Hypothalamus (tissue), 51 donors: ENCODE results near the gene HIGD2A.

Source experiments
- DNase-seq, 51 donors: peaks; one replicate each; lab custom pipeline; 2025; lab: John Stamatoyannopoulos, UW

The HIGD2A gene, protein sequence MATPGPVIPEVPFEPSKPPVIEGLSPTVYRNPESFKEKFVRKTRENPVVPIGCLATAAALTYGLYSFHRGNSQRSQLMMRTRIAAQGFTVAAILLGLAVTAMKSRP

DNA sequence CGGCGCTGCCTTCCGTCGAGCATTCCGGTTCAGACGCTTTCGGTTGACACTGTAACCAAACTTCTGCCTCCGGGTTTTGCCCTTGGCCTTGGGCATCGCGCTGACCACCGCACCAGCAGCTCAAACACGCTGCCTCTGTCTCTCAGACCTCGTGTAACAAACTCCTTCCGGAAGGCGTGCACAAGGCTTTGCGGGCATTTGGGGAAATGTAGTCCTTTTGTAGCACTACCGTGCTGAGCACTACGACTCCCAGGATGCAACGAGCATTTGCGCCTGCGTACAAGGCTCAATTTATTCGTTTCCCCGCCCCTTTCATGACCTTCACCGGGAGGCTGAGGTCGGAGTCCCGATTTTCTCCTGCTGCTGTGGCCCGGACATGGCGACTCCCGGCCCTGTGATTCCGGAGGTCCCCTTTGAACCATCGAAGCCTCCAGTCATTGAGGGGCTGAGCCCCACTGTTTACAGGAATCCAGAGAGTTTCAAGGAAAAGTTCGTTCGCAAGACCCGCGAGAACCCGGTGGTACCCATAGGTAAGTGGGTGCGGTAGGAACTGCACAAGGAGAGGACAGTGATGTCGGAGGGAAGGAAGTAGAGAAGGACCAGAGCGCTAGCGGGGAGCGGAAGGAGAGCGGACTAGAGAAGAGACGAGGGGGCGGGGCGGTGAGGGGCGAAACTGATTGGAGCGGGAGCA, at the start of gene HIGD2A, which contains the start of gene NOP16:
Gene HIGD2A, plus strand, starts transcription at position 308 of the 691 bp plus-strand sequence. Its CDS starts 69 bp downstream, at position 377.
Gene NOP16, minus strand, starts transcription at position 155 of the 691 bp plus-strand sequence. Its CDS starts 59 bp downstream, at position 96.
- DNase-seq, result peak; percentile 91 to 100 (median 97)

DNA sequence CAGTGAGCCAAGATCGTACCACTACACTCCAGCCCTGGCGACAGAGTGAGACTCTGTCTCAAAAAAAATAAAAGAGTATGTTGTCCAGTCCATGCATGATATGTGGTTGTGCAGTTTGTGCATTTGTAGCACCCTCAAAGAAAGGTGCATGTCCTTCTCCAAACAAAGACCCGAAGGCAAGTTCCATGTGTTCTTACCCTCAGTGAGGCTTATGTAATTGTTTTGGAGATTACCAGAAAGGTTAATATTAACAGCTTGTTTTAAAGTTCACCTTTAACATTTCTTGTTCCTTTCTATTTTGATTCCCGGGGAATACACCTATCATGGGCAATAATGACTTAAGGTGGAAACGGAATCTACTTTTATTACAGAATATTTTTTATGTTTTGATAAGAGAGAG, 49.2 kb upstream of the HIGD2A start:
- no peak for DNase-seq

DNA sequence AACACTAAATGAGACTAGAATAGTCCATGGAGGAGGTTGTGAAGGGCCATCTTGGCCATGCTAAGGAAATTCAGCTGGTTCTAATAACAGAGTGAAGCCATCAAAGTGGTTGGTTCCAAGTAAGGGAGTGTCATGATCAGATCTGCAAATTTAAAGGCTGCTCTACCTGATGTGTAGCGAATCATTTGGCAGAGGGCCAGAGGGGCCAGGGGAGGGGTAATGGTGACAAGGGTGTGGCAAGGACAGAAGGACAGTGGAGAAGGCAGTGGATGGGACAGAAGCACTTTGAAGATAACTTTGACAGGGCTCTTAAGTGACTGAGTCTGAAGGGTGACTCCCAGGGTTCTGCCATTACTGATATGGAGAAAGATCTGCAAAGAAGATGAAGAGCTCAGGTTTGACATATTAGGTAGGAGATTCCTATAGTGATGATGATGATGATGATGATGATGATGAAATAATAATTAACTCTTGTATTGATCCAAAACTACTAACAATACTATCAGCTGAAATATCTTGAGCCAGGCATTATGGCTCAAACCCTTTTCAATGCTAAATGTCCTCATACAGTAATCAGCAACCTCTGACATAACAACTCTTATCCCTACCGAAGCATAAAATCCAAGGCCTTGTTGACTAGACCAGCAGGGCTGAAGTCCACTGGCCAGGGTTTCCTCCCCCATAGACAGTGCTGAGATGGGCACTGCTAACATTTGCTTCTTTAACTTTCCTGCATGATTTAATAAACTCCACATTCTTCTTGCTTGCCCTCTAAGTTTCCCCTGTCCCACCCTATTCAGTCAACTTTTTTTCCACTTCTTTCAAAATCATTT, 47.0 kb upstream of the HIGD2A start:
- no peak for DNase-seq

DNA sequence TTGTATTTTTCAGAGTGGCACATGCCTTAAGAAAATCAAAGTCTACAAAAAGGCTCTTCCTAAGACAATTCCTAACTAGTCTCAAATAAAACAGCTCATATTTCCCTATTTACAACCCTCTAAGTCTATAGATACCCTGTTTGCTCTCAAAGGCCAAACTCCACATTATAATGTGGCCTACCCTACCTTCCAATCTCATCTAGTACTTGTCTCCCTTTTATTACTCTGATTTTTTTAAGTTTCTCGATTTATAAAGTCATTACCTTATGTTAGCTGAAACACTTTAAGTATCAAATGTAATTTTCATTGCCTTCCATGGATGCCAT, 46.4 kb upstream of the HIGD2A start:
- DNase-seq, result no peak

DNA sequence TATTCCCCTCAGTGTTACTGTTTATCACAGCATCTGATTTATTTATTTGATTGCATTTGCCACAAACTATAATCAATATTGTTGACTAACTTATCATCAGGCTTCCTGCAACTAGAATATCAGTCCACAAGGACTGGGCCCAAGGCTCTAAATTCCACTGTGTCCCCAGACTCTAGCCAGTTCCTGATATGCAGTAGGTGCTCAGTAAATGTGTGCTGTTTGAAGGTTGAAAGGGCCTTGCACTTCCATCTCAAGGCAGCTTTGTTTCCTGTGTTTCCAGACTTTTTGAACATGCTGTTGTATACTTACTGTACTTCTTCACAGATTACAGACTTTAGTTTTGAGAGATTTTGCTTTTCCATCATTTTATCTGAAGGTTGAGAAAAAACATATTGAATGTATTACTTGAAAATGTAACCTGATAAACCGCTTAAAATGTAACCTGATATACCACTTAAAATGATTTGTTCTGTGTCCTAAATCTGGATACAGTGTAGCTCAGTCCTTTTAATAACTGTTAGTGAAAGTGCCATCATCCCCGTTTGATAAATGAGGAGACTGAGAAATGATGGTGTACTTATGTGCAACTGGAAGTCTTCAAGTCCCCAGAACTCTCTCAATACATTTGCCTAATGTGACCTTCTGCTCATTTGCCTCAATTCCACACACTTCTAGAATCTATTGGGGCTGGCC, 45.6 kb upstream of the HIGD2A start:
- no peak for DNase-seq

DNA sequence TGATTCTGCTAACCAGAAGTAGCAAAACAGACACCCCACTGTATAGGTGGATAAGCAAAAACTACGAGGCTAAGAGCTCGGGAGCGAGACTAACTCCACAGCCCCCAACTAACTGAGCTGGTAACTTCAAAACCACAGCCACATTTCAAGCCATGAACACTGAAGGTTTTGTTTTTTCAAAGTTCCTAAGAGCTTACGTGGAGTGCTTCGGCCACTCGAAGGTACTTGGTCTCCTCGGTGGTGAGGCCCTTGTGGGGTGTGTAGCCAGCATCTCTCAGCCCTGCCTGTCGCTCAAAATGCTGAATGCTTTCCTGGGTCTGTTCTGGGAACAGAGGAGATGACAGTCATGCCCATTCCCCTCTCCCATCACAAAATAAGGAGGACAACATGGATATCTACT, 38.1 kb upstream of the HIGD2A start:
- DNase-seq, result no peak

DNA sequence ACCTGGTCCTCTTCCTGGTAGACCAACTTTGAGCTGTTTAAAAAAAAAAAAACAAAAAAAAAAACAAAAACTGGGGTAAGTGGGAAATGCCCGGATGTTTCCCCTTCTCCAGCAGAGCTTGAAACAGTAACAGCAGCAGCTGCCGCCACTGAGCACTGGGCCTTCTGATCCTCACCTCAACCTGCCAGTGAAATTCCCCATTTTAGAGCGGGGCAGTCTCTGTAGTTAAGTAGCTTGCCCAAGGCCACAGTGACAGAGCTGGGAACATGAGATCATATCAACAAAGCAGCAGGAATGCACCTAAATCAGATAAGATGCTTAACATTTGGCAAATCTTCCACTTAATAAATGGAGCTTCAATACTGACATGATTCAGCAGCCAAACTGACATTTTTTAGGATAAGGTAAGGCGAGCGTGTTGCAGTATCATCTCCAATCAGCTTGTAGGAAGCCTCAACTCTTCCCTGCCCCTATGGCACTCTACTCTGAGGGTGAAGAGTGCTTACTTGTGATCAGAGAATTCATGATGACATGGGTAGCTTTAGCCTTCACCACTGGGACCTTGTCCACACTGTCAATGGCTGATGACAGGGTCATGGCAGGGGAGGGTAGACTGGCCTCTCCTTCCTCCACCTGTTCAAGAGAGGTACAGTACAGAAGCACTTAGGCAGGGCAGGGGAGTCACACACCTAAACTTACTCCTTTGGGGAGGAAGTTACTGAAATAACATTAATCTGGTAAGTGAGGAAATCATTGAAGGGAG, 36.3 kb upstream of the HIGD2A start:
- DNase-seq, result no peak

DNA sequence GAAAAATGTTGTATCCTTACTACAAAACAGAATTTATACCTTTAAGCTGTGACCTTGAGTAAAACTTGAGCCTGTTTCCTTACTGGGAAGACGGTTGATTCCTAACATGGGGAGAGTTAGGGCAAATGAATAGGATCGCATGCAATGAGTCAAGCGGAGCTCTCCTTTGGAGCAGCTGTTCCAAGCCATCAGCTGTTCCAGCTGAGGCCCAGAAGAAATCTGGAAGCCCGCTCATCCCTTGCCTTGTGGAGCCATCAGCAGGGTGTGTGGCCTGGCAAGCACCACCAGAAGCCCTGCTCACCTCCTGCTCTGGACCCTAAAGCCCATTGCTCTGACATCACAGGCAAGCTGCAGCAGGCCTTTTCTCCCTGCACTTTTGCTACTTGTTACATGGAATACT, 35.0 kb upstream of the HIGD2A start:
- DNase-seq, result no peak

DNA sequence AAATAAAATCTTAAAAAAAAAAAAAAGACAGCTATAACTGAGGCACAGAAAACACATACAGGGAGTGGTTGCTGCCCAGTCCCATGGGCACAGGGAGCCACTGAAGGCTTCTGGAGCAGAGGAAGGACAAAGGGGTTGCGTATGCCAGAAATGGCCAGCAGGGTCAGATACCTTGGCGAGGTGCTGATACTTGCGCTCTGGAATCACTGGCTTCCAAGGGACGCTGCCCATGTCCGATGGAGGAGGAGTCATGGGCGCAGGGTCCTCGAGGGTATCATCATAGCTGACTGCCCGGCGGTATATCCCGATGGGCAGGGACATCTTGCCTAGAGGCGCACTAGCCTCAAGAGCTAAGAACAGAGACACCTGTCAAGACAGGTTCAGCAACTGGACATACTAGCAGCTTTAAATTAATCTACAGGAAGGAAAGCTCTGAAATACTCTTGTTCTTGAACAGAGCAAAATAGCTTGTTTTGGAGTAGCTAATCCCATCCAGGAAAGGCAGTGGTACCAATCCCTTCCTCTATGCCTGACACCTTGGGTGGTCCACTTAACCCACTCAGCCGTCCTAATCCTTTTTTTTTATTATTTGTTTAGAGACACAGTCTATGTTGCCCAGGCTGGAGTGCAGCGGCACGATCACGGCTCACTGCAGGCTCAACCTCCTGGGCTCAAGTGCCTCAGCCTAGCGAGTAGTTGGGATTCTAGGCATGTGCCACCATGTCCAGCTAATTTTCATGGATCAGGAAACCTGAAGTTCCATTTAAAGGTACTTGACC, 33.0 kb upstream of the HIGD2A start:
- no peak for DNase-seq

DNA sequence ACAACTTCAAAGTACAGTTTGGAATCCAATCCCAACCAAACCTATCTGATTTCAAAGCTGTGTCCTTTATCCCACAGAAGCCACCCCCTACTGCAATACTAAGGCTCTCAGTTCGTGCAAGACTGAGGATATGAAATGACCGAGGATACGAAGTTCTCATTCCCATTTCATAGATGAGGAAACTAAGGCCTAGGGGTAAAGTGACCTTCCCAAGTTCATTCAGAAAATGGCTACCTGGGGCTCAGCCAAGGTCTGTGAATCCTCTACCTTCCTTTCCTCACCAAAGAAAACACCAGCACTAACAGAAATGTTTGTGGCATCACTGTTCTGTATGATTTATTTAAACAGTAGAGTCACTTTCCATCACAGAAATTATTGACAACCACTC, 32.4 kb upstream of the HIGD2A start:
- no peak for DNase-seq

DNA sequence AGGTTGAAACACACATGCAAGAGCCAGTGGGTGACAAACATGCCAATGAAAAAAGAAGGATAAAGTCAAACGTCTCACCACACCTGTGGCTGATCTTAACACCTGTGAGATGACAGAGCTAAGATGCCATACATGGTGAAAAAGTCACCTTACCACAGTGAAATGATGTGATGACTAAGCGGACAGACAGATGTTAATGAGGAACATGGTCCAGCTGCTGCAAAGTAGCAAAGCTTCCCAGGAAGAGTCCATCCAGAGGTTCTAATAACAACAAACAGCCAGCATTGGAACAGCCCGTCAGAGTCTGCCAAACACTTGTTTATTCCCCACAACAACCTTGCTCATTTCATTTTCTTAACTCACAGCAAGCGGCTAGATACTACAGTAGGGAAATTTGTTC, 28.9 kb upstream of the HIGD2A start:
- no peak for DNase-seq

DNA sequence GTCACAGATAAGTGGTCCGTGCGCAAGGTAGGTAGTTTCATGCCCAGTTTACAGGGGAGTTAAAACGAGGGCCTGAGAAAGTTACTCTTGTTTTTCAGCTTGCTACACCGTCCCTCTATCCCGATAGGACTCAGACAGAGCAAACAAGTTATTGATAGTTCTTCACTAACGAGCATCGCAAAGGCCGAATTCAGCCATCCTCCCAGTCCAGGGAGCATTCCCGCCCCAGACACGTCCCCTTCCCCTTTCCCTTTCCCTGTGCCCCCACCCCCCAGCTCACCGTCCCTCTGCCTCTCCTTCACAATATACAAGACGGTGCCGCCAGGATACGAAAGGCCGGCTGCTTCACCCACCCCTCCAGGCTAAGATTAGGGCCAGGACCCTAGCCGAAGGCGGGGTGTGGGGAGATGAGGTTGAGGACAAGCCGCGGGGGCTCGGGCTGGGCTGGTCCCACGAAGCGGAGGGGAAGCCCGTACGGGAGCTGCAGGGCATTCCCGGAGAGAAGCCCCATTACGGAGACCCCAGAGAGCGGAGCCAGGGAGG, 27.6 kb upstream of the HIGD2A start:
- peak in 11 of 51 donors; percentile 20 to 53 (median 37) for DNase-seq

DNA sequence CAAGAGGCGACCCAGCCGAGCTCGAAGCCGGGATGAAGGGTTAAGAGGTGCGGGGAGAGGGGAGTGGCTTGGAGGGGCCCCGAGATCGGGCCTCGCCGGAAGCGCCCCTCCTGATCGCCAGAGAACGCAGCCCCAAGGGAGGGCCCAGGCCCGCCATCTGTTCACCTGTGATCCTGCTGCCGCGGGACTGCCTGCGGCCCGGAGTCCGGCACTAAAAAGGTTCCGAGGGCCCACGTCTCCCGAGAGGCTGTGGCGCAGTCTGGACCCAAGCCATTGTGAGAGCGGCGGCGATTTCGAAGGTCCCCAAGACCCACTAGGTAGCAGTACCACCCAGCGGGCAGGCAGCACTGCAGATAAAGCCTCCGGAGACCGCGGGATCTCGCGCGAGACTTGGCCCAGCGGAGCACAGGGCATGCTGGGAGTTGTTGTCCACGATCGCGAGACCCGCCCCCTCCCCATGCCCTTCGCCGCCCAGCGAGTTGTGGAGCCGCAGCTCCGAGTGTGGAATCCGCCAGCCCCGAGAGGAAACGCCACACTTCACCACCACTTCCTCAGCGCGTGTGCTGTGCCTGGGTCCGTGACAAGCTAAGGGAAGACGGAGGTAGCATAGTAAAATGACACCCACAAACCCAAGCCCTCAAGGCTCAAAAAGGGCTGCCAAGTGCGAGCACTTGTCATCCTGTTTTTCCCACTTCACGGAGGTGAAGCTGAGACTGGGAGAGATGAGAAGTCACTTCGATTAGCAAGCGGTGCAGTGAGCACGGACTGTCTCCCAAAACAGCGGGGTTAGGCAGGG, 26.9 kb upstream of the HIGD2A start, which contains the start of gene KIAA1191:
Gene KIAA1191, minus strand, starts transcription at position 328 of the 796 bp plus-strand sequence. CDS start 2,256 bp downstream, outside the sequence.
- DNase-seq, result peak; percentile 17 to 97 (median 88)

DNA sequence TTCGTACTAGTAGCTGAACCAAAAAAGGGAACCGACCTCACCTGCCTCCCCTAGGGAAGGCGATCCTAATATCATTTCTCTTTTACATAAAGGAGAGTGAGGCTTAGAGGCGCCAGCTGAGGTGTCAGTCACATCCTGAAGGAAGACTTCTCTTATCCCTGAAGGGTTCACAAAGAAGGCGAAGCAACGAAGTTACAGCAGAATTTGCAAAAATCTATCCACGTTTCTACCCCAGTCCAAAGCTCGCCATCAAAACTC, 26.4 kb upstream of the HIGD2A start:
- DNase-seq, result no peak

DNA sequence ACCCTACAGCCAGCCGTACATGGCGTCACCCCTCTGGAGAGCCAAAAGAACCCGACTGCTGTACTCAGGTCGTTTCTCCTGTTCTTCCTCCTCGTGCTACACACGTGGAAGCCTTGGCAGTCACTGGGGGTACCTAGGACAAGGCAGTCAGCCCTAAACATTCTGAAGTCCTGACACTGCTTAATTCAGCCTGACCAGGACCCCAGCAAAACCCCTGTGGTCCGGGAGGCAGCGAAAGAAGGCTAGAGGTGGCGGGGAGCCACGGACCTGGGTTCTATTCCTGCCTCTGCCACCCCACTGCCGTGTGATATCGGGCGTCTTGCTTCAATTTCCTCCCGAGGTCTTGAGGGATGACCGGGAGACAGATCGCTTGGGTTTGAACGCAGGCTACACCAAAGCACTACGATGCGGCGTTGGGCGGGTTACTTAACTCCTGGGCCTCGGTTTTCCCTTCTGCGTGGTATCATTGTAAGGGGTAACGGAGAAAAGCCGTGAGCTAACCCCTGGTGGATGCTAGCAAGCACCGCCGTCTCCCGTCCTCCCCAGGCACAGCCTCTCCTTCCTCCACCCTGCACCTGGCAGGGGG, 23.7 kb upstream of the HIGD2A start:
- peak in 2 of 51 donors; percentile 22 to 53 for DNase-seq

DNA sequence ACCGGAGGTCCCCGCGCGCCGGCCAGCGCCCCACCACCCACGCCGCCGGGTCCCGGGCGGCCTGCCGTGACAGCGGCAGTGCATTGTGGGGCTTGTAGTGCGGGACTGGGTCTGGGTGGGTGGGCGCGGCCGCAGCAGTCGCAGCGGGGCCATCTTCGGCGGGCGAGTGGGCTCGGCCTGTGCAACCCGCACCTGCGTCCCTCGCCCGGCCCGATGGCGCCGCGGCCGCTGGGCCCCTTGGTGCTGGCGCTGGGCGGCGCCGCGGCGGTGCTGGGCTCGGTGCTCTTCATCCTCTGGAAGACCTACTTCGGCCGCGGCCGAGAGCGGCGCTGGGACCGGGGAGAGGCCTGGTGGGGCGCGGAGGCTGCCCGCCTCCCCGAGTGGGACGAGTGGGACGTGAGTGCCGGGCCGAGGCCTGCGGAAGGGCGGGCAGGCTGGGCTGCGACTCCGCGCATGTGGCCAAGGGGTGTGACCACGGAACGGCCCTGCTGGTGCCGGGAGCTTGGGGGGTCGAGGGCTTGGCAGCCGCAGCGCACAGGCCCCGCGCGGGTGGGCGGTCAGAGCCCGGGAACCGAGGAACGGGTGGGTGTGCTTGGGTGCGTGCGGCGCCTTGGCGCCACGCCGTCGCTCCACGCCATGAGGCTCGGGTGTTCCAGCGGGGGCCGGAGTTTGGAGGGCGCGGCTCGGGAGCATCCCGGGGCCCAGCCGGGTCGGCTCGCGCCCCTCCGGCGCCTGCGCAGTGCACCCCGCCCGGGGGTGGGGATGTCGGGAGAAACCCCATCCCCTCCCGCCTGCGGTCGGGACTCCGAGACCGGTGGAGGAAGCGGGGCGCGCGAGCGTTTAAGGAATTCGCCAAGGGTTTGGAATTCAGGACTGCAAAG, 23.0 kb upstream of the HIGD2A start, which contains the start of gene ARL10:
Gene ARL10, plus strand, starts transcription at position 137 of the 881 bp plus-strand sequence. Its CDS starts 77 bp downstream, at position 214.
- peak in 40 of 51 donors; percentile 4 to 78 (median 50) for DNase-seq
